ENCODE data around the gene RTL10. TPM values are rescaled to one million over a fixed set of nuclear protein-coding genes. Genes with fewer than 3 reads are reported as not detected.

Gene RTL10
- total RNA-seq, 1 experiment from 2014 or later: 24.4 TPM

- Mint-ChIP-seq H3K4me3 (peak overlapping the region; percentile 90 to 91), H3K36me3 (ENCODE audit: insufficient read depth in 1 of 3, low read depth in 3 of 3) (peaks cover 30 to 48% (median 40%) of the 10 kb centered on the region in 3 experiments; a peak in 6 of 7 replicates), H3K4me1 (peaks cover 38 to 43% of the 10 kb centered on the region in 2 experiments), H3K27me3 (ENCODE audit: low read depth) (no peaks in the 10 kb centered on the region; the same call in 1 of the 2 replicates), H3K9me3 (no peaks in the 10 kb centered on the region), H3K27ac (peak overlapping the region; percentile 17 to 96 (median 91); a peak in 5 of 7 replicates)
- H3K4me2 ChIP-seq (ENCODE audit: insufficient read depth, insufficient read length, low read length): peak overlapping the region; percentile 83
- H4K20me1 ChIP-seq (ENCODE audit: control insufficient read depth, insufficient read depth, insufficient read length): no peaks in the 10 kb centered on the region
- H3K4ac ChIP-seq (ENCODE audit: low read depth, low read length): no peak overlapping the region
- no CpG with 5 or more reads among the region's 11 CpGs for WGBS (ENCODE audit: extremely low coverage, insufficient read length, low lambda C conversion rate)
- no peak overlapping the region for H3K27ac ChIP-seq (ENCODE audit: insufficient read length, low read depth, low read length)
- H4K91ac ChIP-seq (ENCODE audit: insufficient read length, low read depth, low read length): no peak overlapping the region
- peaks cover 10% of the 10 kb centered on the region for H3K79me1 ChIP-seq (ENCODE audit: insufficient read depth, low read depth, low read length, poor library complexity, severe bottlenecking)
- no peak overlapping the region for H3K18ac ChIP-seq (ENCODE audit: insufficient read length, low read depth, low read length)
- H2BK120ac ChIP-seq (ENCODE audit: low read depth, low read length, poor library complexity, severe bottlenecking): no peak overlapping the region
- no peak overlapping the region for H2AFZ ChIP-seq (ENCODE audit: low read length)
- peak overlapping the region; percentile 53 for H3K9ac ChIP-seq (ENCODE audit: extremely low read depth, insufficient read length, low read length)
- no peaks in the 10 kb centered on the region; the same call in 1 of the 2 replicates for H3K4me1 ChIP-seq (ENCODE audit: insufficient read depth, low read length)
- no peaks in the 10 kb centered on the region for H3K9me3 ChIP-seq (ENCODE audit: control insufficient read depth, low read depth, low read length)
- no peak overlapping the region for H4K8ac ChIP-seq (replicated peaks; ENCODE audit: insufficient read length, low read depth, low read length)
- no peak overlapping the region for H2BK15ac ChIP-seq (ENCODE audit: low read depth, low read length)
- no peak overlapping the region for H3K23ac ChIP-seq (ENCODE audit: insufficient read length, low read depth, low read length)
- no peak overlapping the region for H3K14ac ChIP-seq (ENCODE audit: insufficient read depth, low read length)
- TF ChIP-seq, protein P1, sequence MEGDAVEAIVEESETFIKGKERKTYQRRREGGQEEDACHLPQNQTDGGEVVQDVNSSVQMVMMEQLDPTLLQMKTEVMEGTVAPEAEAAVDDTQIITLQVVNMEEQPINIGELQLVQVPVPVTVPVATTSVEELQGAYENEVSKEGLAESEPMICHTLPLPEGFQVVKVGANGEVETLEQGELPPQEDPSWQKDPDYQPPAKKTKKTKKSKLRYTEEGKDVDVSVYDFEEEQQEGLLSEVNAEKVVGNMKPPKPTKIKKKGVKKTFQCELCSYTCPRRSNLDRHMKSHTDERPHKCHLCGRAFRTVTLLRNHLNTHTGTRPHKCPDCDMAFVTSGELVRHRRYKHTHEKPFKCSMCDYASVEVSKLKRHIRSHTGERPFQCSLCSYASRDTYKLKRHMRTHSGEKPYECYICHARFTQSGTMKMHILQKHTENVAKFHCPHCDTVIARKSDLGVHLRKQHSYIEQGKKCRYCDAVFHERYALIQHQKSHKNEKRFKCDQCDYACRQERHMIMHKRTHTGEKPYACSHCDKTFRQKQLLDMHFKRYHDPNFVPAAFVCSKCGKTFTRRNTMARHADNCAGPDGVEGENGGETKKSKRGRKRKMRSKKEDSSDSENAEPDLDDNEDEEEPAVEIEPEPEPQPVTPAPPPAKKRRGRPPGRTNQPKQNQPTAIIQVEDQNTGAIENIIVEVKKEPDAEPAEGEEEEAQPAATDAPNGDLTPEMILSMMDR (conservative IDR thresholded peaks at IDR 0.05): no peak
- no peak overlapping the region for H3K56ac ChIP-seq (ENCODE audit: insufficient read length, low read depth, low read length)
- H3T11ph ChIP-seq (ENCODE audit: low read length): no peak overlapping the region
- no peak overlapping the region for H2AK5ac ChIP-seq (ENCODE audit: insufficient read length, low read length)
- no peak overlapping the region for H2BK5ac ChIP-seq (ENCODE audit: insufficient read length, low read length)
- peaks cover 13% of the 10 kb centered on the region; the same call in 1 of the 2 replicates for H3K79me2 ChIP-seq (ENCODE audit: insufficient read depth, low read length)
- H2BK12ac ChIP-seq (ENCODE audit: insufficient read length, low read depth, low read length): no peak overlapping the region
- H2BK20ac ChIP-seq (ENCODE audit: low read depth, low read length, poor library complexity, severe bottlenecking): no peak overlapping the region
- DNase-seq: no peak
- peaks cover 17% of the 10 kb centered on the region for H3K23me2 ChIP-seq (ENCODE audit: insufficient read length, low read depth, low read length, poor library complexity, severe bottlenecking)
- no peak overlapping the region for H4K5ac ChIP-seq (ENCODE audit: insufficient read length, low read depth, low read length)
- H3K27me3 ChIP-seq (ENCODE audit: insufficient read depth, low read length): no peaks in the 10 kb centered on the region
Observed at GRCh38 chr22:19853058-19853878, 1.4 kb downstream of the RTL10 start.

Data from H9 (cell line).